Naive B cell (primary cell): Measurements from ENCODE around the gene METTL26. TPM values are rescaled to one million over a fixed set of nuclear protein-coding genes. Genes with fewer than 3 reads are reported as not detected.

ENCODE experiments used
- ATAC-seq, 2 donors: fragments of 150-1000 bp; cut with Tn5 transposase; 2 replicates each; pipeline ENCODE4 v1.10.0; 2021; ENCODE audit warnings: low read depth in 2 of 2, mild to moderate bottlenecking in 2 of 2, moderate library complexity in 2 of 2
- DNase-seq: peaks from one replicate; pipeline ENCODE4 v3.0.0; 2022
- H3K27ac Mint-ChIP-seq, 6 donors: one replicate each; pipeline ENCODE4 v1.8.0; 2020 to 2022; ENCODE audit warnings: mild to moderate bottlenecking in 6 of 6, mixed read lengths in 6 of 6, moderate library complexity in 5 of 6, inconsistent platforms in 2 of 6
- H3K27me3 Mint-ChIP-seq, 3 donors: one replicate each; pipeline ENCODE4 v1.8.0; 2021 to 2022; ENCODE audit warnings: mixed read lengths in 3 of 3, mild to moderate bottlenecking in 1 of 3
- H3K36me3 Mint-ChIP-seq, 2 donors: one replicate each; pipeline ENCODE4 v1.8.0; 2020 to 2022; ENCODE audit warnings: mixed read lengths in 2 of 2, inconsistent platforms in 1 of 2, mild to moderate bottlenecking in 1 of 2
- H3K4me1 Mint-ChIP-seq, 3 donors: one replicate each; pipeline ENCODE4 v1.8.0; 2020 to 2022; ENCODE audit warnings: mixed read lengths in 3 of 3, inconsistent platforms in 1 of 3, mild to moderate bottlenecking in 1 of 3, moderate library complexity in 1 of 3
- H3K4me3 Mint-ChIP-seq, 8 donors: one replicate each; pipeline ENCODE4 v1.8.0; 2020 to 2022; ENCODE audit warnings: mild to moderate bottlenecking in 8 of 8, mixed read lengths in 8 of 8, moderate library complexity in 8 of 8, inconsistent platforms in 2 of 8
- H3K9me3 Mint-ChIP-seq, 7 donors: one replicate each; pipeline ENCODE4 v1.8.0; 2020 to 2022; ENCODE audit warnings: mixed read lengths in 7 of 7, mild to moderate bottlenecking in 5 of 7, inconsistent platforms in 2 of 7, moderate library complexity in 1 of 7
- polyA plus RNA-seq, 6 donors: library from polyadenylated mRNA; unstranded; fragments of 300-500 nt; fragmentation: Illumina TruSeq; gene quantifications; one replicate each; pipeline ENCODE4 v1.2.3, GENCODE V29; 2021; ENCODE audit warnings: low read depth in 6 of 6

The METTL26 gene
- polyA plus RNA-seq, 6 donors from 2014 or later, result 66.3 to 87.6 (median 84.9) TPM

DNA sequence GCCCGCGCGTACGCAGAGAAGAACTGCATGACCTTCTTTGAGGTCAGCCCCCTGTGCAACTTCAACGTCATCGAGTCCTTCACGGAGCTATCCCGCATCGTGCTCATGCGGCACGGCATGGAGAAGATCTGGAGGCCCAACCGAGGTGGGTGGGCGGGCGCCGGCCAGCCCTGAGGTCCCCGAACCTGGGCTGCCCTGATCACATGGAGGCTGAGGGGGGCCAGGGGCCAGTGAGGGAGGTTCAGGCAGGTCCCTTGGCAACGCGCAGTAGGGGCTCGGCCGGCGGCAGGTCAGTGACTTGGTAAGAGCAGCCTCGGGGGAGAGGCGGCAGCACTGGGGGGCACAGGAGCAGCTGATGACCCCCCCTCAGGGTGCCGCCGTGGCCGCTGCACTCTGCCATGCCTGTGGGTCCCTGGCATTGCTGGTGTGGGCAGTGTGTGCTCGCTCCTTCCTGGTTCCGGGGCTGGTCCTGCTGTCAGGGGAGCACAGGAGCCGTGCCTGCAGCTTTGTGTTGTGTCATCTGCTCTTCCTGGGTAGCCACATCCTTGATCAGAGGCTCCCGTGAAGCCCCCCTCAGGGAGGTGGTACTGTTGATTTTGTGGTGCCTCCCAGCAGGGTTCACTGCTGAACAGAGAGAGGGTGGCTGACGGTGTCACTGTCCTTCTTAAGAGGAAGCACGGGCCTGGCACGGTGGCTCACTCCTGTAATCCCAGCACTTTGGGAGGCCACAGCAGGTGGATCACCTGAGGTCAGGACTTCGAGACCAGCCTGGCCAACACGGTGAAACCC lies 9.9 kb downstream of the METTL26 start:
- DNase-seq (no peak), ATAC-seq (no peak)
- no peak overlapping the region for H3K4me3 Mint-ChIP-seq
- H3K36me3 Mint-ChIP-seq, result no peaks in the 10 kb centered on the region
- H3K9me3 Mint-ChIP-seq, result no peaks in the 10 kb centered on the region
- peaks cover 0 to 3% (median 0%) of the 10 kb centered on the region in 3 donors for H3K4me1 Mint-ChIP-seq
- peak overlapping the region in 1 of 6 donors; percentile 59 for H3K27ac Mint-ChIP-seq
- H3K27me3 Mint-ChIP-seq, result no peaks in the 10 kb centered on the region

DNA sequence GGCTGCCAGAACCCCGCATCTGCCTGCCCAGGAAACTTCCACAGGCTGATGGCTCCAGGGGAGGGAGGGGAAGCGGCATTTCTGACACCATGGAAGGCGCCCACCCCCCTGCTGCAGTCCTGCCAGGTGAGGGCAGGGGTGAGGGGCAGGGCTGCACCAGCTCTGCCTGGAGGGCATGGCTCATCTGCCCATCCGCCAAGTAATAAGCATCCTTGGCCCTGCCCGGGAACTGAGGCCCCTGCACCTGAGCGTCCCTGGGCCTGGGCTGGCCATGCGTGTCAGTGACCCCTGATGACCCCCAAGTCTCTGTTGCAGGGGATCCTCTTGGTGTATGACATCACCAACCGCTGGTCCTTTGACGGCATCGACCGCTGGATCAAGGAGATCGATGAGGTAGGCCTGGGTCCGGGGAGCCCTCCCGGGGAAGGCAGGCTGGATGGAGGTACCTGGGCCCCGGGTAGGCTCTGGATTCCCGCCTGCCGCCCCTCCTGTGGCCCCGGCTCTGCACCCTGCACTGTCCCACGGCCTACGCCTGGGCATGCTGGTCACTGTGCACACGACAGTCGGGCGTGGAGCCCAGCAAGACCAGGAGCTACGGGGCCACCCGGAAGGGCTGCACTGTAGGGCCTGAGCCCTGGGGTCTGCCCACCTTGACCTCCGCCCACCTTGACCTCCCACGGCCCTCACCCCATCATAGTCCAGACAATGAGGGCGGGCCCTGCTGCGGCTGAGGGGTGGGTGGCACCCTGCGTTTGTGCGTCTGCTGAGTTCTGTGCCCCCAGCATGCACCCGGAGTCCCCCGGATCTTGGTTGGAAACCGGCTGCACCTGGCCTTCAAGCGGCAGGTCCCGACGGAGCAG lies 10.8 kb downstream of the METTL26 start:
- DNase-seq, result no peak
- no peak for ATAC-seq
- H3K36me3 Mint-ChIP-seq, result no peaks in the 10 kb centered on the region
- no peak overlapping the region for H3K27ac Mint-ChIP-seq
- no peaks in the 10 kb centered on the region for H3K9me3 Mint-ChIP-seq
- H3K4me1 Mint-ChIP-seq, result peaks cover 0 to 3% (median 0%) of the 10 kb centered on the region in 3 donors
- H3K4me3 Mint-ChIP-seq, result no peak overlapping the region
- no peaks in the 10 kb centered on the region for H3K27me3 Mint-ChIP-seq

DNA sequence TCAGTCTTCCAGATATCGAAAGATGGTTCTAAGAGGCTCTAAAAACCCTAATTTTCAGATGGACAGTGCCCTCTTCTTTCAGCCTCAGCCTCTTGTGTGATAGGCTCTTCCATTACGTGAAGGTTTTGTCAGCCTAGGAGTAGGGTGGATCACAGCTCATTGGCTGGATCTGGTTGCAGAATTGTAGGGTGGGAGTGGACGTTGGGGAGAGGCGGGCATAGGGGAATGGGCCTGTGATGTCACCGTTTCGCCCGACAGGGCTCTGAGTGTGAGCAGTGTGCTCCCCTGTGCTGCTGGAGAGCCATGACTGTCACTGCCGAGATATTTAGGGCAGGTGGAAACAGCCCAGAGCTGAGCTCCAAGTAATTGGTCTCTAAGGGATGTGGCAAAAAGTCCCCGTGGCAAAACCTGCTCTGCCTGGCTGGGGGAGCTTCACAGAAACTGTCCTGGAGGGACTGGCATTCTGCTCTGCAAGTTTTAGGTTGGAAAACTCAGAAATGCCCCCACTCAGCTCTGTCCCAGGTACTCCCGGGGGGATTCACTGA lies 11.5 kb downstream of the METTL26 start:
- ATAC-seq (no peak), DNase-seq (no peak)
- Mint-ChIP-seq H3K27ac (no peak overlapping the region), H3K4me3 (no peak overlapping the region), H3K9me3 (no peaks in the 10 kb centered on the region), H3K36me3 (no peaks in the 10 kb centered on the region), H3K27me3 (no peaks in the 10 kb centered on the region), H3K4me1 (peaks cover 0 to 3% (median 0%) of the 10 kb centered on the region in 3 donors)

DNA sequence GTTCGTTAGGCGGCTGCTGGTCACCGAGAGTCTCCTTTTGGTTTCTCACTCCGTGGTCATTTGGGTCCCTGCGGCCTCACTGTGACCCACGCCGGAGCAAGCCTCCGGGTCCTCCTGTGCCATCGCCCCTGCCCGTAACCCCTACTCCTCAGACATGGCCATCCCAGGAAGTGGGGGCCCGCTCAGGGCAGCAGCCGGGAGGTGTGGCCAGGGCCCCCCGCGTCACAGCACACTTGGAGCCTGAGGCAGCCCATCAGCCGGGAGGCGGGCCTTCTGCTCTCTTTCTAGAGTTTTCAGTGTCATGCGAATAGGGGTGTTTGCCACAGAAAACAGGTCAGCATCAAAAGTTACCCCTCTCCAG lies 13.2 kb downstream of the METTL26 start:
- no peaks in the 10 kb centered on the region for H3K27me3 Mint-ChIP-seq
- no peak overlapping the region for H3K27ac Mint-ChIP-seq
- no peak overlapping the region for H3K4me3 Mint-ChIP-seq
- H3K36me3 Mint-ChIP-seq, result no peaks in the 10 kb centered on the region
- ATAC-seq (no peak), DNase-seq (no peak)
- no peaks in the 10 kb centered on the region for H3K9me3 Mint-ChIP-seq
- H3K4me1 Mint-ChIP-seq, result peaks cover 0 to 3% (median 0%) of the 10 kb centered on the region in 3 donors

- ATAC-seq (no peak), DNase-seq (no peak)
- H3K9me3 Mint-ChIP-seq, result no peaks in the 10 kb centered on the region
- H3K36me3 Mint-ChIP-seq, result no peaks in the 10 kb centered on the region
- H3K4me1 Mint-ChIP-seq, result peaks cover 0 to 3% (median 0%) of the 10 kb centered on the region in 3 donors
- H3K27ac Mint-ChIP-seq, result peak overlapping the region in 2 of 6 donors; percentile 3 to 81
- no peaks in the 10 kb centered on the region for H3K27me3 Mint-ChIP-seq
- H3K4me3 Mint-ChIP-seq, result no peak overlapping the region
Observed at GRCh38 chr16:621526-622105, 14.5 kb downstream of the METTL26 start.

GRCh38 chr16:620700-621525 lies 15.2 kb downstream of the METTL26 start:
- no peak for ATAC-seq
- no peak overlapping the region for H3K27ac Mint-ChIP-seq
- no peaks in the 10 kb centered on the region for H3K9me3 Mint-ChIP-seq
- no peaks in the 10 kb centered on the region for H3K27me3 Mint-ChIP-seq
- H3K4me1 Mint-ChIP-seq, result peaks cover 0 to 3% (median 0%) of the 10 kb centered on the region in 3 donors
- DNase-seq, result no peak
- H3K36me3 Mint-ChIP-seq, result no peaks in the 10 kb centered on the region
- H3K4me3 Mint-ChIP-seq, result no peak overlapping the region

- DNase-seq (no peak), ATAC-seq (no peak)
- H3K27ac Mint-ChIP-seq, result no peak overlapping the region
- H3K27me3 Mint-ChIP-seq, result no peaks in the 10 kb centered on the region
- H3K4me3 Mint-ChIP-seq, result no peak overlapping the region
- no peaks in the 10 kb centered on the region for H3K9me3 Mint-ChIP-seq
- peaks cover 6 to 10% (median 8%) of the 10 kb centered on the region in 3 donors for H3K4me1 Mint-ChIP-seq
- no peaks in the 10 kb centered on the region for H3K36me3 Mint-ChIP-seq
Observed at GRCh38 chr16:619476-620100, 16.5 kb downstream of the METTL26 start.

DNA sequence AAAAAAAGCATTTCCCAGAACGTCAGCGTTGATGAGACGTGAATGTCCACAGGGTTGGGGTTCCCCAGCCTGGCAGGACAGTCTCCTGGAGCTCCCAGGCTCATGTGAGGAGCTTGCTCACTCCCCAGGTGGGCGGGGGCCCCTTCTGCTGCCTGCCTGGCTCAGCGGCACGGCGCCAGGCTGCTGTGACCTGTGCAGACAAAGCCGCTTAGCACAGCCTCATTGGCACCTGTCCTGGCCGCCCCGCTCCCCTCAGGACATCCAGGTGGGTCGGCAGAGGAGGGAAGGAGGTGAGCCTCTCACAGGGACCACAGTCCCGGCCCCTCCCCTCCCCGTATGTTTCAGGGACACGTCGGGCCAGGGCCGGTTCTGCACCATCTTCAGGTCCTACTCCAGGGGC lies 18.2 kb downstream of the METTL26 start:
- no peaks in the 10 kb centered on the region for H3K36me3 Mint-ChIP-seq
- H3K9me3 Mint-ChIP-seq, result no peaks in the 10 kb centered on the region
- ATAC-seq (no peak), DNase-seq (no peak)
- no peak overlapping the region for H3K4me3 Mint-ChIP-seq
- H3K4me1 Mint-ChIP-seq, result peaks cover 6 to 18% (median 9%) of the 10 kb centered on the region in 3 donors
- H3K27me3 Mint-ChIP-seq, result no peaks in the 10 kb centered on the region
- no peak overlapping the region for H3K27ac Mint-ChIP-seq

DNA sequence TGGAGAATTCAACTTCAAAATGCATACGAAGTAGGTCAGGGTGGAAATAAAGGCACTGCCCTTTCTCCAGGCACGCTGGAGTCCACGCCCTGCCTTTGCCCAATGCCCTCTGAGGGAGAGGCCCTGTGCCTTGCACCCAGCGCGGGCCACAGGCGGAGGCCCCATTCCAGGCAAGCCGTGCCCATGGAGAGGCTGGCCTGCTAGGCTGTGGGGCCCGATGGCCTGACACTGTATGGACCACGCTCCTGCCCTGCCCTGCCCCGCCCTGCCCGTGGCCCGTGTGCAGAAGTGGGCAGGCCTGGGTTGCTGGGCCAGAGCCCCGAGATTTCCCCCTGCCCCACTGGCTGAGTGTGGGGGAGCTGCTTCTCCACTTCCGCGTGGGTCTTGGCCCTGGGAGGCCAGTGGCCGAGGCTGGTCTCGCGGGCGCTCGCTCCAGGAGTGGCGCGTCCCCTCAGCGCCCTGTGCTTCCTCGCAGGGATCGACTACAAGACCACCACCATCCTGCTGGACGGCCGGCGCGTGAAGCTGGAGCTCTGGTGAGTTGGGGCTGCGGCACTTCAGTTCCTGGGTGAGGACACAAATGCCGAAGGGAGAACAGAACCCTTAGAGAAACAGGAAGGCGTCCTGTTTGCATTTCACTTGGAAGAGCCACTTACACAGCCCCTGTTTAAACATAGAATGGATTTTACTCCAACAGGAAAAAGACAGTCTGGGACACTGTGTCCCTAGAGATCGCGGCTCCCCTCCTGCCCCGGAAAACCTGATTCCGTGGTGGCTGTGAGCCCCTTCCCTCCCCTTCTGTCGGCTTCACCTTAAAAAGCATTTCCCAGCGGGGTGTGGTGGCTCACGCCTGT lies 19.1 kb downstream of the METTL26 start:
- DNase-seq (no peak), ATAC-seq (no peak)
- Mint-ChIP-seq H3K27me3 (no peaks in the 10 kb centered on the region), H3K27ac (no peak overlapping the region), H3K4me1 (peaks cover 6 to 18% (median 9%) of the 10 kb centered on the region in 3 donors), H3K36me3 (no peaks in the 10 kb centered on the region), H3K9me3 (no peaks in the 10 kb centered on the region), H3K4me3 (no peak overlapping the region)

- no peaks in the 10 kb centered on the region for H3K27me3 Mint-ChIP-seq
- no peak for DNase-seq
- H3K27ac Mint-ChIP-seq, result no peak overlapping the region
- H3K9me3 Mint-ChIP-seq, result peaks cover 0 to 1% (median 0%) of the 10 kb centered on the region in 7 donors
- no peak for ATAC-seq
- H3K4me3 Mint-ChIP-seq, result no peak overlapping the region
- H3K4me1 Mint-ChIP-seq, result peaks cover 12 to 18% (median 14%) of the 10 kb centered on the region in 3 donors
- no peaks in the 10 kb centered on the region for H3K36me3 Mint-ChIP-seq
Observed at GRCh38 chr16:615122-615521, 21.0 kb downstream of the METTL26 start.

DNA sequence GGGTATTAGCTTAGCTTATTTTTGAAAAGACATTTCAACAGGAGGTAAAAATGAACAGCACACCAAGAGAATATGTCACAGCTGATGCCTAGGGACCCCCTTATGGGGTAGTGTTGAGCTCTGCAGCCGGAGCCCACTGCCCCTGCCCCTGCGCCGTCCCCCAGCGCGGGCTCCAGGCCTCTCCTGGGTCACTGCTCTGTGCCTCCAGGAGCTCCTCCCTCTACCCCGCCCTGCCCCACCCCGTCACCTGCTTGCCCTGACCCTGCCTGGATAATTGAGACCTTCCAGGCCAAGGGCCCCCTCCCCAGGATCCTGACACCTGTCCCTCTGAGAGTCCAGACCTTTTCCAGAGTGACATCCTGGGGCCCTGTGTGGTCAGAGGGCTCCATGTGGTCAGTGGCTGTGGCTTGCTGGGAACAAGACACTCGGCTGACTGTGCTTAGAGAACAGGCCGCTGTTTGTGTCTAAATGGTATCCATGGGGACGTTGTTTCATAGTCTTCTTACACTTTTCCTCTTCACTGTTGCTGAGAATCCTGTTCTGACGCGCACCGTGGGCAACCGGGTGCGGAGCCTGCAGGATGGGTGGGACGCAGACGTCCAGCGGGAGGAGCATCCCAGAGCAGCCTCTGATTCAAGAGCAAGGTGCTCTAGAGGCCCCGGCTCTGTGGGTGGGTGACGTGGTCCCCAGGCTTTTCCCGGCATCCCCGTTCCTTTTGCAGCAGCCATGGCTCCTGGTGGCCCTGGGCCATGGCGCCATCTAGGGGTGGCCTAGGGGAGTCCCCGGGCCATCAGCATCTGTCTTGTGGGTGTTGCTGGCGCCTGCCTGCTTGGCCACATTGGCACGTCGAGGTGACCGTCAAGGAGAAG lies 25.4 kb downstream of the METTL26 start:
- no peaks in the 10 kb centered on the region for H3K27me3 Mint-ChIP-seq
- ATAC-seq (peak; percentile 38 to 54), DNase-seq (peak; percentile 31)
- peaks cover 0 to 1% (median 0%) of the 10 kb centered on the region in 7 donors for H3K9me3 Mint-ChIP-seq
- peak overlapping the region in 3 of 6 donors; percentile 23 to 84 (median 82) for H3K27ac Mint-ChIP-seq
- peaks cover 27 to 30% (median 29%) of the 10 kb centered on the region in 3 donors for H3K4me1 Mint-ChIP-seq
- no peaks in the 10 kb centered on the region for H3K36me3 Mint-ChIP-seq
- peak overlapping the region in 1 of 8 donors; percentile 42 for H3K4me3 Mint-ChIP-seq
